ENCODE results near the gene KCNIP1.

The KCNIP1 gene

GRCh38 chr5:170482511-170482910 lies 21.3 kb upstream of the KCNIP1 start:
- in situ Hi-C loops (cut with MboI; ENCODE audit: low sequenced_read_pairs): no loop called here

- in situ Hi-C loops (cut with MboI; ENCODE audit: low sequenced_read_pairs): no loop called here
Observed at GRCh38 chr5:170483701-170484458, 19.9 kb upstream of the KCNIP1 start.

GRCh38 chr5:170484459-170484831 lies 19.4 kb upstream of the KCNIP1 start:
- in situ Hi-C loops (cut with MboI; ENCODE audit: low sequenced_read_pairs): no loop called here

DNA sequence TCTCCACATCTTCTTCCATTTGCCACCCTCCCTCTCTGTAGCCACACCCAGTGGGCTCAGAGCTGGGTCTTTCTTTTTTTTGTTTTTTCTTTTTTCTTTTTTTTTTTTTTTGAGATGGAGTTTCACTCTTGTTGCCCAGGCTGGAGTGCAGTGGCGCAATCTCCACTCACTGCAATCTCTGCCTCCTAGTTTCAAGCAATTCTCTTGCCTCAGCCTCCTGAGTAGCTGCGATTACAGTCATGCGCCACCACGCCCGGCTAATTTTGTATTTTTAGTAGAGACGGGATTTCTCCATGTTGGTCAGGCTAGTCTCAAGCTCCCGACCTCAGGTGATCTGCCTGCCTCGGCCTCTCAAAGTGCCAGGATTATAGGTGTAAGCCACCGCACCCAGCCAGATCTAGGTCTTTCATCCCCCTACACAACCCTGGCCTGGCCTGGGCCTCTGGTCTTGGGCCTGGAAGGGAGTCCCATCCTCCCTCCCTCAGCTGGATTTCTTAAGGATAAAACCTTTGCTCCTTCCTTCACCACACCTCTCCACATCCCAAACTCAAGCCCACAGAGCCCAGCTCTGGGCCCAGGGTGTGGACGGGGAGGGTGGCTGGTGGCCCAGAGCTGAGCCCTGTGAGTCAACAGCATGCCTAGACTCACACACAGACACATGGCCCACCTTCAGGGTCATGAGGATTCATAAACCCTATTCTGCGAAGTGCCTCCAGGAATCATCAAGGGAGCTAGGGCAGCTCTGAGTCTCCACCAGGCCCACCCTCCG lies 18.8 kb upstream of the KCNIP1 start:
- in situ Hi-C loops (cut with MboI; ENCODE audit: low sequenced_read_pairs): no loop called here

- in situ Hi-C loops (cut with MboI; ENCODE audit: low sequenced_read_pairs): no loop called here
Observed at GRCh38 chr5:170485616-170485911, 18.3 kb upstream of the KCNIP1 start.

DNA sequence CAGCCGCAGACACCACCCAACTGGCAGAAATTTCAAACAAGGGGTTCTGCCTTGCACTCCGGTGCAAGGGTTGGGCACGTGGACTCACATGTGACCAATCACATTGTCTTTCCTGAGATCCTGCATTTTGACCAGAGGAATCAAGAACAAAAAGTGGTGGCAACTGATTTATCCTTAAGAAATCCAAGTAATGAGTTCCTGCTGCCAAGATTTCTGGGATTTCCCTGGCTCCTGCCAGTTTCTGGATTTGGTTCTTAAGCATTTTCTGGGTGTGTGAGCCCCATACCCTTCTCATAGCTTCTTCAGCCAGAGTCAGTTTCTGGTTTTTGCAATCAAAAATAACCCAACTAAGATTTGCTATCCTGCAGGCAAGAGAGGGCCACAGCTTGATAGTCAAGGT lies 17.4 kb upstream of the KCNIP1 start:
- in situ Hi-C loops (cut with MboI; ENCODE audit: low sequenced_read_pairs): no loop called here

GRCh38 chr5:170488570-170488969 lies 15.2 kb upstream of the KCNIP1 start:
- in situ Hi-C loops (cut with MboI; ENCODE audit: low sequenced_read_pairs): no loop called here

DNA sequence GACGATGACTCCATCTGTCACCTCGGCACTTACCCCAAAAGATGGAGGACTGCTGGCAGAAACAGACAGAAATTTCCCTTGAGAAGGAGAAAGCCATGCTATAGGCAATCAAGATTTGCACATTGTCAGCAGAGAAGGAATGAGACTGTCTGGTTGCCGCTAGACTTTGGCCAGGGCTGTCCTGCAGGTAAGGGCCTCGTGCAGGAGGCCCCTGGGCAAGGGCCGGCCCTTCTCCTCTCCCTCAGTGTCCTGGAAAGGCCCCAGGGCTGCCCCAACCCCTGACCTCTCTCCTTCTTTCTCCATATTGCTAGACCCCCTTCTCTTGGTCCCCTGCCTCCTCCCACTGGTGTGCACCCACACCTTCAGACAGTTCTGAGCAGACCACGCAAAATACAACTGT lies 14.6 kb upstream of the KCNIP1 start:
- in situ Hi-C loops (cut with MboI; ENCODE audit: low sequenced_read_pairs): no loop called here

GRCh38 chr5:170490381-170490780 lies 13.4 kb upstream of the KCNIP1 start:
- in situ Hi-C loops (cut with MboI; ENCODE audit: low sequenced_read_pairs): no loop called here

DNA sequence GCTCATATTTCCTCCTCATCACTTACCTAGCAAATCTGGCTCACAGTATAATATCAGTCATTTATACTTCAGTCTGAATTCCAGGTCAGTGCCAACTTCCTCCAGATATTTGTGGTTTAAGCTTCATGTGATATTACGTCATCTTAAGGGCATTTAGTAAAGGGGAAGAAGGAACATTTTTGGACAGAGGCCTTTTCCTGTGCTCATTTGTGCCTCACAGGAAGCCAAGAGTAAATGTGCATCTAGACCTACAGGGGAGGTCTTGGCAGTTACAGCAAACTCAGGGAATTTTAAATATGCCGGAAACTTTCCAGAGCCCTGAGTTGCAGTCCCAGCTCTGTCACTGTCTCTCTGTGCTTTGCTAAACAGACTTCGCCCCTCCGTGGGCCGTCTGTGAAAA lies 12.3 kb upstream of the KCNIP1 start:
- in situ Hi-C loops (cut with MboI; ENCODE audit: low sequenced_read_pairs): no loop called here

DNA sequence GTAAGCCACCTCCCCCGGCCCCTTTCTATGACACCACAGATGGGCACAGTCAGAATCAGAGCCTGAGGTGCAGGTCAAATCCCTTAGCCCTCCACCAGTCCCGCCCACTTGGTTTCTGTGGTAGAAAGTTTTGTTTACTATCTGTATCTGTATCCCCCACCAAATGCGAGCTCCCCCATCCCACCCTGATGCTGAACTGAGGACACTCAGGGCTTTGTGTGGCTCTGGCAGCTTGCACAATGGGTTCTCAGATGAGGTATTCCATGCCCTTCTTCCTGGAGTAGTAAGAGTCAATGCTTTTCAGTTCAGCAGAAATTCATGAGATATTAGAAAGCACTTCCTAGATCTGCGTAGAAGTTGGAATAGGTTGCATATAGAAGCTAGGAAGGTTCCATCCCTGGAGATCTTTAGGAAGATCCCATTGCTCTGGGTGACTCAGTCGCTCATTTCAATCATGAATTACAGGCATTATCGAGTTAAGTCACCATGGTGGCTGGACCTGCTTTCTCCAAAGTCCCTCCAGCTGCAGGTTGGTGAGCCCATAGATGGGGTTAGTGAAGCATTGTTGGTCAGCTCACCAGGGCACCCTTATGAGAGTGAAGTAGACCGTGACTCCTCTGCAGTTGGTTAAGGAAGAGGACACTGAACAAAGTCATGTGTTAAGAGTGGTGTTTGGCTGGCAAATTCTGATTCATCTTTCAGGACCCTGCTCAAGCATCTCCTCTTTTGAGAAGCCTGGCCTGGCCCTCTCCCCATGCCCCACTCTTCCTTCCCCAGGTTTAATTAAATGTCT lies 10.6 kb upstream of the KCNIP1 start:
- in situ Hi-C loops (cut with MboI; ENCODE audit: low sequenced_read_pairs): no loop called here

- in situ Hi-C loops (cut with MboI; ENCODE audit: low sequenced_read_pairs): no loop called here
Observed at GRCh38 chr5:170494041-170494440, 9.8 kb upstream of the KCNIP1 start.

DNA sequence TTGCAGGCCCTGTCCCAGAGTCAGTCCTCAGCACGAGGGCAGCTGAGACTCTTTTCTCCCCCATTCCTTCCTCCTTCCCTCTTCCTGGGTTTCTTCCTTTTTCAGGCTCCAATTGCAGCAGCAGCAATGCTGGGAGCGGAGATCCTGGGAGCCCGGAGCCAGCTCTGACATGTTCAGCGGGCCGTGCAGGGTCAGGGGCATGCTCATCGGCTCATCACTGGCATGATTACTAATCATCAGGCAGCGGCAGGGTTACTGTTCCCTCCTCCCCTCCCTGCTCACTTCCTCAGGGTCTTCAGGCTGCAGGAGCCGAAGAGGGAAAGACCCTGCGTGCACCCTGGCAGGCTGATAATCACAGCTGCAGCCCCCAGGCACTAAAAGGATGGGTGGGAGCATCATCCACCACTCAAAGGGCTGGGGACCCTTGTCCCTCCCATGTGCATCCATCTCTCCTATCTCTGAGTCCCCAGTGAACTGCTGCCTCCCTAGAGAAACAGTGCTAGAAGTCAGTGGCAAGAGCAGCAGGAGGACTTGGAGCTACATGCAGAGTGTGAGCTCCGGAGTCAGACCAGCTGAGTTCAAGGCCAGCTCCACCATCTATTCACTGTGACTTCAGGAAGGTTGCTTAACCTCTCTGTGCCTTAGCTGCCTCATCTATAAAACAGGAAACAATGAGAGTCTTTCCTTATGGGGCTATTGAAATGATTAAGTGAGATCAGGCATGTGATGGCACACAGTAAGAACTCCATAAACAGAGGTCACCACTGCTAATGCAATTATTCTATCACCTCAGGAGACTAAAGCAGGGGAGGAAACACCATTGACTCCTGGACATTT lies 7.8 kb upstream of the KCNIP1 start:
- in situ Hi-C loops (cut with MboI; ENCODE audit: low sequenced_read_pairs): no loop called here

- in situ Hi-C loops (cut with MboI; ENCODE audit: low sequenced_read_pairs): no loop called here
Observed at GRCh38 chr5:170496662-170497028, 7.2 kb upstream of the KCNIP1 start.

GRCh38 chr5:170497311-170498038 lies 6.3 kb upstream of the KCNIP1 start:
- in situ Hi-C loops (cut with MboI; ENCODE audit: low sequenced_read_pairs): no loop called here

- in situ Hi-C loops (cut with MboI; ENCODE audit: low sequenced_read_pairs): no loop called here
Observed at GRCh38 chr5:170498811-170499351, 4.9 kb upstream of the KCNIP1 start.

- in situ Hi-C loops (cut with MboI; ENCODE audit: low sequenced_read_pairs): no loop called here
Observed at GRCh38 chr5:170499621-170500020, 4.2 kb upstream of the KCNIP1 start.

DNA sequence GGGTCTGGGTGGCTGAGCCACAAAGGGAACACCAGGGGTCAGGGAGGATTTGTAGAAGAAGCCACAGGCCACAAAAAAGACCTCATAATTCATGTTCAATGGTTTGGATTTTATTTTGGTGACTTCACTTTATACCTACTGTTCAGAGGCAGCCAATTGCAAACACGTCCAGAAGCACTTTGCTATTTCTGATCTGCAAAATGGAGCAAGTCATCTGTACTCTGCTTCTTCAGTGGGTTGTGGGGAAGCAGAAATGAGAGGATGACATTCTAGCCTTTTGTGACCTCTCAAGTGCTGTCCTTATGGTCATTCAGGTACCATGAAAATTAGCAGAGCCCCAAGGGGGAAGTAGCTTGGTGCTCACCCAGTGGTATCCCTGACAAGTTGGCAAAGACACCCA lies 2.5 kb upstream of the KCNIP1 start:
- in situ Hi-C loops (cut with MboI; ENCODE audit: low sequenced_read_pairs): no loop called here

DNA sequence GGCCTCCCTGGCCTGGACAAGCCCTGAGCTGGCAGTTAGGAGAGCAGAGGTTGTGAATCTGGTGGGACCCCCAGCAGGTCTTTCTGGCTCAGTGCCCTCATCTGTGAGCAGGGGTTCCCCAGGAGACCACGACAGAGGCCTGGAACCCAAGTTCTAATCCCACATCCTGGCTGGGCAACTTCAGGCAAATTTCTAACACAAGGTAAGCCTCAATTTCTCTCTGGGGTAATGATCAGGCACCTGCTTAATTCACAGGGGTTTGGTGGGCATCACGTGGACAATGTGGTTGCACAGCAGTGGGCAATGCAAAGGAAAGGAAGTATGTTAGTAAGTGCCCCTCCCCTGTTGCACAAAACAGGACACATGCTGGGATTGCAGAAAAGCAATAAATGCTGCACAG lies 1.9 kb upstream of the KCNIP1 start:
- in situ Hi-C loops (cut with MboI; ENCODE audit: low sequenced_read_pairs): no loop called here

GRCh38 chr5:170504616-170505266 lies 921 bp downstream of the KCNIP1 start:
- in situ Hi-C loops (cut with MboI; ENCODE audit: low sequenced_read_pairs): no loop called here
